ENCODE results near the gene NACC1.

GRCh38 chr19:13189600-13189999, 71.5 kb downstream of the NACC1 start:
- TF ChIP-seq, protein P1, sequence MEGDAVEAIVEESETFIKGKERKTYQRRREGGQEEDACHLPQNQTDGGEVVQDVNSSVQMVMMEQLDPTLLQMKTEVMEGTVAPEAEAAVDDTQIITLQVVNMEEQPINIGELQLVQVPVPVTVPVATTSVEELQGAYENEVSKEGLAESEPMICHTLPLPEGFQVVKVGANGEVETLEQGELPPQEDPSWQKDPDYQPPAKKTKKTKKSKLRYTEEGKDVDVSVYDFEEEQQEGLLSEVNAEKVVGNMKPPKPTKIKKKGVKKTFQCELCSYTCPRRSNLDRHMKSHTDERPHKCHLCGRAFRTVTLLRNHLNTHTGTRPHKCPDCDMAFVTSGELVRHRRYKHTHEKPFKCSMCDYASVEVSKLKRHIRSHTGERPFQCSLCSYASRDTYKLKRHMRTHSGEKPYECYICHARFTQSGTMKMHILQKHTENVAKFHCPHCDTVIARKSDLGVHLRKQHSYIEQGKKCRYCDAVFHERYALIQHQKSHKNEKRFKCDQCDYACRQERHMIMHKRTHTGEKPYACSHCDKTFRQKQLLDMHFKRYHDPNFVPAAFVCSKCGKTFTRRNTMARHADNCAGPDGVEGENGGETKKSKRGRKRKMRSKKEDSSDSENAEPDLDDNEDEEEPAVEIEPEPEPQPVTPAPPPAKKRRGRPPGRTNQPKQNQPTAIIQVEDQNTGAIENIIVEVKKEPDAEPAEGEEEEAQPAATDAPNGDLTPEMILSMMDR (IDR thresholded peaks at IDR 0.05; ENCODE audit: insufficient read depth, low read length) = no peak
- TF ChIP-seq POLR2AphosphoS5 (IDR thresholded peaks at IDR 0.05; ENCODE audit: low read depth) (no peak), GABPA (IDR thresholded peaks at IDR 0.05; ENCODE audit: low read depth) (no peak)
